Measurements from ENCODE around the gene TRHDE.
A peak's percentile ranks its signal among the peaks of the same experiment; 100 is the strongest.

The TRHDE gene

GRCh38 chr12:72315858-72316257 lies 43.7 kb downstream of the TRHDE start:
- no peak for DNase-seq (ENCODE audit: low read depth in 2 of 3, low spot score in 2 of 3)

GRCh38 chr12:72318341-72318740 lies 46.2 kb downstream of the TRHDE start:
- no peak for DNase-seq (ENCODE audit: low read depth in 2 of 3, low spot score in 2 of 3)

GRCh38 chr12:72323881-72324280 lies 51.7 kb downstream of the TRHDE start:
- DNase-seq (ENCODE audit: low read depth in 2 of 3, low spot score in 2 of 3) = no peak

GRCh38 chr12:72330301-72330700 lies 58.1 kb downstream of the TRHDE start:
- DNase-seq (ENCODE audit: low read depth in 2 of 3, low spot score in 2 of 3) = no peak

GRCh38 chr12:72330784-72331183 lies 58.6 kb downstream of the TRHDE start:
- DNase-seq (ENCODE audit: low read depth in 2 of 3, low spot score in 2 of 3) = no peak

- no peak for DNase-seq (ENCODE audit: low read depth in 2 of 3, low spot score in 2 of 3)
These were observed 65.2 kb downstream of the TRHDE start for GRCh38 chr12:72337382-72337781.

- no peak for DNase-seq (ENCODE audit: low read depth in 2 of 3, low spot score in 2 of 3)
These were observed 65.8 kb downstream of the TRHDE start for GRCh38 chr12:72337946-72338345.

GRCh38 chr12:72338437-72338836 lies 66.3 kb downstream of the TRHDE start:
- no peak for DNase-seq (ENCODE audit: low read depth in 2 of 3, low spot score in 2 of 3)

GRCh38 chr12:72346363-72346944 lies 74.3 kb downstream of the TRHDE start:
- DNase-seq (ENCODE audit: low read depth in 2 of 3, low spot score in 2 of 3) = peak in 1 of 3 experiments; percentile 1

- no peak for DNase-seq (ENCODE audit: low read depth in 2 of 3, low spot score in 2 of 3)
These were observed 77.3 kb downstream of the TRHDE start for GRCh38 chr12:72349491-72349890.

- no peak for DNase-seq (ENCODE audit: low read depth in 2 of 3, low spot score in 2 of 3)
These were observed 87.2 kb downstream of the TRHDE start for GRCh38 chr12:72359416-72359815.

GRCh38 chr12:72365151-72365550 lies 93.0 kb downstream of the TRHDE start:
- DNase-seq (ENCODE audit: low read depth in 2 of 3, low spot score in 2 of 3) = no peak

- DNase-seq (ENCODE audit: low read depth in 2 of 3, low spot score in 2 of 3) = no peak
These were observed 94.1 kb downstream of the TRHDE start for GRCh38 chr12:72366255-72366654.

- no peak for DNase-seq (ENCODE audit: low read depth in 2 of 3, low spot score in 2 of 3)
These were observed 96.1 kb downstream of the TRHDE start for GRCh38 chr12:72368298-72368697.

GRCh38 chr12:72368719-72369422 lies 96.7 kb downstream of the TRHDE start:
- no peak for DNase-seq (ENCODE audit: low read depth in 2 of 3, low spot score in 2 of 3)

- no peak for DNase-seq (ENCODE audit: low read depth in 2 of 3, low spot score in 2 of 3)
These were observed 97.3 kb downstream of the TRHDE start for GRCh38 chr12:72369423-72369959.

- no peak for DNase-seq (ENCODE audit: low read depth in 2 of 3, low spot score in 2 of 3)
These were observed 108.3 kb downstream of the TRHDE start for GRCh38 chr12:72380441-72380840.

GRCh38 chr12:72388322-72388721 lies 116.2 kb downstream of the TRHDE start:
- DNase-seq (ENCODE audit: low read depth in 2 of 3, low spot score in 2 of 3) = no peak

- no peak for DNase-seq (ENCODE audit: low read depth in 2 of 3, low spot score in 2 of 3)
These were observed 118.0 kb downstream of the TRHDE start for GRCh38 chr12:72390146-72390545.

- no peak for DNase-seq (ENCODE audit: low read depth in 2 of 3, low spot score in 2 of 3)
These were observed 133.9 kb downstream of the TRHDE start for GRCh38 chr12:72406111-72406510.

GRCh38 chr12:72432037-72432604 lies 160.0 kb downstream of the TRHDE start:
- no peak for DNase-seq (ENCODE audit: low read depth in 2 of 3, low spot score in 2 of 3)

- DNase-seq (ENCODE audit: low read depth in 2 of 3, low spot score in 2 of 3) = no peak
These were observed 161.1 kb downstream of the TRHDE start for GRCh38 chr12:72433298-72433697.
